WTC11 (cell line): ENCODE measurements around the gene C10orf90. TPM values are rescaled to one million over a fixed set of nuclear protein-coding genes. Genes with fewer than 3 reads are reported as not detected.
"Not testable (repeated sequence)": the region's sequence is repeated elsewhere in the genome, so short reads cannot be mapped to it uniquely, and the experiment has no call there.

Experiments used
- ATAC-seq: fragments of 200-7000 bp; cut with Tn5 transposase; 2 replicates; pipeline ENCODE4 v1.10.0; 2021; ENCODE audit warnings: mild to moderate bottlenecking, moderate library complexity
- CTCF ChIA-PET: fragments of 300-600 bp; sonication (Branson Sonifier 250); formaldehyde crosslinking; loops from one replicate; lab custom pipeline; 2021; ENCODE audit warnings: antibody characterized with exemption; lab: Charles Lee
- POLR2A ChIA-PET: fragments of 350-600 bp; sonication (Branson Sonifier 250); formaldehyde crosslinking; loops from one replicate; lab custom pipeline; 2021; ENCODE audit warnings: antibody characterized with exemption; lab: Charles Lee
- DNase-seq: peaks from one replicate; pipeline ENCODE4 v3.0.0; 2021; ENCODE audit warnings: low spot score
- H3K27ac Mint-ChIP-seq: 2 replicates; pipeline ENCODE4 v1.8.0; 2021; ENCODE audit warnings: mixed read lengths
- H3K27me3 Mint-ChIP-seq: 2 replicates; pipeline ENCODE4 v1.8.0; 2021; ENCODE audit warnings: low read depth, mild to moderate bottlenecking, moderate library complexity, mixed read lengths
- H3K36me3 Mint-ChIP-seq: 2 replicates; pipeline ENCODE4 v1.8.0; 2021; ENCODE audit warnings: mixed read lengths
- H3K4me1 Mint-ChIP-seq: 2 replicates; pipeline ENCODE4 v1.8.0; 2022; ENCODE audit warnings: mixed read lengths
- H3K4me3 Mint-ChIP-seq: 2 replicates; pipeline ENCODE4 v1.8.0; 2021; ENCODE audit warnings: mild to moderate bottlenecking, moderate library complexity, mixed read lengths
- H3K9me3 Mint-ChIP-seq: 2 replicates; pipeline ENCODE4 v1.8.0; 2021; ENCODE audit warnings: mixed read lengths
- AR ChIP-seq: fragments of 250-450 bp; sonication (Bioruptor Pico); IDR thresholded peaks from 2 replicates; pipeline ENCODE4 v1.9.0; 2021; ENCODE audit warnings: mild to moderate bottlenecking
- ATF3 ChIP-seq: sonication (generic); formaldehyde crosslinking; conservative IDR thresholded peaks from 2 replicates; pipeline ENCODE4 v1.8.1; 2022; ENCODE audit warnings: mild to moderate bottlenecking, missing genetic modification reagents
- ATF6 ChIP-seq: sonication (generic); formaldehyde crosslinking; IDR thresholded peaks from 2 replicates; pipeline ENCODE4 v1.8.1; 2023; ENCODE audit warnings: mild to moderate bottlenecking, missing genetic modification reagents
- CDX4 ChIP-seq: fragments of 250-450 bp; sonication (Bioruptor Pico); IDR thresholded peaks from 2 replicates; pipeline ENCODE4 v1.9.0; 2021; ENCODE audit warnings: moderate library complexity, mild to moderate bottlenecking, inconsistent platforms, borderline replicate concordance
- CREM ChIP-seq: sonication (generic); formaldehyde crosslinking; IDR thresholded peaks from 2 replicates; pipeline ENCODE4 v1.8.1; 2022; ENCODE audit warnings: mild to moderate bottlenecking, missing genetic modification reagents, moderate library complexity
- IRF1 ChIP-seq: sonication (generic); formaldehyde crosslinking; IDR thresholded peaks from 2 replicates; pipeline ENCODE4 v1.8.0; 2023; ENCODE audit warnings: missing genetic modification reagents
- MLX ChIP-seq: sonication (generic); formaldehyde crosslinking; IDR thresholded peaks from 2 replicates; pipeline ENCODE4 v1.8.1; 2023; ENCODE audit warnings: mild to moderate bottlenecking, missing genetic modification reagents, moderate library complexity
- NFATC4 ChIP-seq: fragments of 250-450 bp; sonication (Bioruptor Pico); IDR thresholded peaks from 2 replicates; pipeline ENCODE4 v1.9.0; 2021; ENCODE audit warnings: mild to moderate bottlenecking
- NFE2L1 ChIP-seq: sonication (generic); formaldehyde crosslinking; IDR thresholded peaks from 2 replicates; pipeline ENCODE4 v1.8.1; 2023; ENCODE audit warnings: missing genetic modification reagents
- NFYB ChIP-seq: sonication (generic); formaldehyde crosslinking; conservative IDR thresholded peaks from 2 replicates; pipeline ENCODE4 v1.8.0; 2022; ENCODE audit warnings: low read depth, missing genetic modification reagents
- NR2C2 ChIP-seq: sonication (generic); formaldehyde crosslinking; IDR thresholded peaks from 2 replicates; pipeline ENCODE4 v1.8.0; 2022; ENCODE audit warnings: mild to moderate bottlenecking, missing genetic modification reagents
- OVOL2 ChIP-seq: fragments of 250-450 bp; sonication (Bioruptor Pico); IDR thresholded peaks from 2 replicates; pipeline ENCODE4 v1.9.0; 2021; ENCODE audit warnings: mild to moderate bottlenecking, borderline replicate concordance
- RORB ChIP-seq: fragments of 250-450 bp; sonication (Bioruptor Pico); IDR thresholded peaks from 2 replicates; pipeline ENCODE4 v1.9.0; 2021; ENCODE audit warnings: mild to moderate bottlenecking
- SOX15 ChIP-seq: fragments of 250-450 bp; sonication (Bioruptor Pico); IDR thresholded peaks from 2 replicates; pipeline ENCODE4 v1.9.0; 2021; ENCODE audit warnings: mild to moderate bottlenecking
- TCF7 ChIP-seq: sonication (generic); formaldehyde crosslinking; IDR thresholded peaks from 2 replicates; pipeline ENCODE4 v1.8.0; 2022; ENCODE audit warnings: mild to moderate bottlenecking, low read depth, missing genetic modification reagents, moderate library complexity
- TP53 ChIP-seq: sonication (generic); formaldehyde crosslinking; IDR thresholded peaks from 2 replicates; pipeline ENCODE4 v1.8.1; 2023; ENCODE audit warnings: mild to moderate bottlenecking, missing genetic modification reagents
- ZNF219 ChIP-seq: sonication (generic); formaldehyde crosslinking; IDR thresholded peaks from 2 replicates; pipeline ENCODE4 v1.8.0; 2023; ENCODE audit warnings: missing genetic modification reagents, mild to moderate bottlenecking, borderline replicate concordance
- ZNF425 ChIP-seq: fragments of 250-450 bp; sonication (Bioruptor Pico); conservative IDR thresholded peaks from 2 replicates; pipeline ENCODE4 v1.9.0; 2021; ENCODE audit warnings: mild to moderate bottlenecking
- ZNF532 ChIP-seq: fragments of 250-450 bp; sonication (Bioruptor Pico); IDR thresholded peaks from 2 replicates; pipeline ENCODE4 v1.9.0; 2021; ENCODE audit warnings: mild to moderate bottlenecking, borderline replicate concordance
- total RNA-seq: library from RNA; stranded (reverse); gene quantifications from 3 replicates; pipeline ENCODE4 v1.2.3, GENCODE V29; 2021

Gene C10orf90
- total RNA-seq, 1 experiment from 2014 or later: 0.85 TPM

GRCh38 chr10:126551202-126551601 is 119.3 kb downstream of the C10orf90 start:
- CTCF ChIA-PET: no interaction called here
- no peak overlapping the region for H3K4me3 Mint-ChIP-seq
- H3K27me3 Mint-ChIP-seq: no peaks in the 10 kb centered on the region
- DNase-seq (no peak), ATAC-seq (no peak)
- no peaks in the 10 kb centered on the region for H3K36me3 Mint-ChIP-seq
- no peak overlapping the region for H3K27ac Mint-ChIP-seq
- POLR2A ChIA-PET: no interaction called here
- H3K9me3 Mint-ChIP-seq: peaks cover 7% of the 10 kb centered on the region
- peaks cover 22% of the 10 kb centered on the region for H3K4me1 Mint-ChIP-seq
- TF ChIP-seq TP53 (CRISPR knock-in tag) (no peak), ZNF532 (CRISPR knock-in tag) (no peak), ZNF219 (no peak), SOX15 (CRISPR knock-in tag) (no peak)

- H3K27me3 Mint-ChIP-seq, ATAC-seq, CTCF ChIA-PET, H3K9me3 Mint-ChIP-seq, H3K27ac Mint-ChIP-seq, DNase-seq, POLR2A ChIA-PET, H3K4me3 Mint-ChIP-seq, H3K36me3 Mint-ChIP-seq: not testable (repeated sequence)
- H3K4me1 Mint-ChIP-seq: peaks cover 25% of the 10 kb centered on the region
Measured at GRCh38 chr10:126550586-126550985, 119.9 kb downstream of the C10orf90 start.

- no peaks in the 10 kb centered on the region for H3K36me3 Mint-ChIP-seq
- no peak for DNase-seq
- ChIA-PET CTCF (interaction anchor here (0.6 kb wide), 1 partner anchor 121 kb away, joined by 4 read pairs; the partner anchor contains the start of gene C10orf90), POLR2A (no interaction called here)
- peaks cover 38% of the 10 kb centered on the region for H3K4me1 Mint-ChIP-seq
- no peaks in the 10 kb centered on the region for H3K27me3 Mint-ChIP-seq
- no peak overlapping the region for H3K4me3 Mint-ChIP-seq
- peaks cover 7% of the 10 kb centered on the region for H3K9me3 Mint-ChIP-seq
- ATAC-seq: no peak
- H3K27ac Mint-ChIP-seq: peak overlapping the region; percentile 30; the same call in 1 of the 2 replicates
- TF ChIP-seq ATF3 (CRISPR knock-in tag) (no peak), AR (CRISPR knock-in tag) (no peak), NFATC4 (CRISPR knock-in tag) (no peak), NR2C2 (CRISPR knock-in tag) (no peak), RORB (no peak), NFE2L1 (no peak), IRF1 (CRISPR knock-in tag) (no peak), TCF7 (CRISPR knock-in tag) (no peak), TP53 (CRISPR knock-in tag) (no peak), OVOL2 (no peak), NFYB (CRISPR knock-in tag) (no peak), ZNF425 (CRISPR knock-in tag) (no peak), MLX (CRISPR knock-in tag) (no peak), CREM (no peak), ATF6 (CRISPR knock-in tag) (no peak), CDX4 (CRISPR knock-in tag) (no peak)
Measured at GRCh38 chr10:126549344-126549743, 121.1 kb downstream of the C10orf90 start.
